Astrocyte (in vitro differentiated cells and primary cell): ENCODE results near the gene HLCS.

Experiments
- EZH2 ChIP-seq: IDR thresholded peaks from 2 replicates; pipeline ENCODE4 v1.6.1; 2012; ENCODE audit warnings: mild to moderate bottlenecking, low read length, inconsistent platforms; ENCODE audit not compliant: insufficient read depth
- TF ChIP-seq, protein P1 (sequence below): IDR thresholded peaks from 2 replicates; pipeline ENCODE4 v1.5.1; 2011; ENCODE audit warnings: low read depth, mild to moderate bottlenecking, inconsistent platforms, low read length, moderate library complexity; ENCODE audit not compliant: insufficient read depth

DNA sequence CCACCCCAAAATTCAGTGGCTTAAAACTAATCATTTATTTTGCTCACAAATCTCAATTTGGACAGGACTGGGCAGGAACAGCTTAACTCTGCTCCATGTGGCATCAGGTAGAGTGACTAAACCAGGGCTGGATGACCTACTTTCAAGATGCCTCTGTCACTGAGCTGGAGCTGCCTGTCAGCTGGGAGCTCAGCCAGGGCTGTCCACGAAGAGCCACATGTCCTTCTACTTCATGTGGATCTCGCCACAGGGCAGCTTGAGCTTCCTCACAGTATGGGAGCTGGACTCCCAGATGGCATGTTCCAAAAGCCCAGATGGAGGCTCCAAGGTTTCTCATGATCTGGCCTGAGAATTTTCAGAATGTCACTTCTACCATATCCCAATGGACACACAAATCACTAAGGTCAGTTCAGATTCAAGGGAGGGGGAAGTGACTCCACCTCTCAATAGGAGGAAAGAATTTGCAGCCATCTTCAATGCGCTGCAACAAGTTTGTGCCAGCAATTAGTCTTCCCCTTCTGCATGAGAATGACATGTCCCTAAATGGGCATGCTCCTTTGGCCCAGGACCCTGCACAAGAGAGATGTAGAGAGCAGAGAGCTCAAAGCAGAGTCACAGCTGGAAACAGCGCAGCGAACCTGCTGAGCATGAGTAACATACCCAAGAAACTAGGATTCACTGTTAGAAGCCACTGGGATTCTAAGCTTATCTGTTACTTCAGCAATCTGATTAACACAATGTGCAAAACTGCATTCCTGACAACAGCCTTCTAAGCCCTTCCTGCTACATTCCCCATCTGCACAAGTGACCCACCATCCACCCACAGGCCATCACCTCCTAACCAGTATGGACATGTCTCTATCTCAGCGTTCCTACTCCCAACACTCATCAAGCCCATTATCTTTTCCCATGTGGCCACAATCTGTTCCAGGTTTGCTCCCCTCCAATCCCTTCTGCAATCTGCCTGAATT is 17.0 kb downstream of the HLCS start:
- TF ChIP-seq EZH2 = no peak
- TF ChIP-seq, protein P1, sequence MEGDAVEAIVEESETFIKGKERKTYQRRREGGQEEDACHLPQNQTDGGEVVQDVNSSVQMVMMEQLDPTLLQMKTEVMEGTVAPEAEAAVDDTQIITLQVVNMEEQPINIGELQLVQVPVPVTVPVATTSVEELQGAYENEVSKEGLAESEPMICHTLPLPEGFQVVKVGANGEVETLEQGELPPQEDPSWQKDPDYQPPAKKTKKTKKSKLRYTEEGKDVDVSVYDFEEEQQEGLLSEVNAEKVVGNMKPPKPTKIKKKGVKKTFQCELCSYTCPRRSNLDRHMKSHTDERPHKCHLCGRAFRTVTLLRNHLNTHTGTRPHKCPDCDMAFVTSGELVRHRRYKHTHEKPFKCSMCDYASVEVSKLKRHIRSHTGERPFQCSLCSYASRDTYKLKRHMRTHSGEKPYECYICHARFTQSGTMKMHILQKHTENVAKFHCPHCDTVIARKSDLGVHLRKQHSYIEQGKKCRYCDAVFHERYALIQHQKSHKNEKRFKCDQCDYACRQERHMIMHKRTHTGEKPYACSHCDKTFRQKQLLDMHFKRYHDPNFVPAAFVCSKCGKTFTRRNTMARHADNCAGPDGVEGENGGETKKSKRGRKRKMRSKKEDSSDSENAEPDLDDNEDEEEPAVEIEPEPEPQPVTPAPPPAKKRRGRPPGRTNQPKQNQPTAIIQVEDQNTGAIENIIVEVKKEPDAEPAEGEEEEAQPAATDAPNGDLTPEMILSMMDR = no peak
